ENCODE results near the gene PARD3B. TPM values are rescaled to one million over a fixed set of nuclear protein-coding genes. Genes with fewer than 3 reads are reported as not detected.

PARD3B gene
- total RNA-seq, 4 donors from 2014 or later = 21.8 to 85.6 (median 36.1) TPM

- TF ChIP-seq POLR2A (IDR thresholded peaks at IDR 0.05) (no peak), CTCF (IDR thresholded peaks at IDR 0.05) (no peak)
- Histone ChIP-seq H3K36me3 (no peaks in the 10 kb centered on the region), H3K4me3 (no peak overlapping the region), H3K27ac (no peak overlapping the region), H3K4me1 (no peaks in the 10 kb centered on the region), H3K9me3 (no peaks in the 10 kb centered on the region), H3K27me3 (no peaks in the 10 kb centered on the region)
- intact Hi-C loops (cut with DNase I; ENCODE audit: low total_unique reads) = no loop called here
- no peak for DNase-seq
Measured at GRCh38 chr2:205089958-205090357, 544.7 kb downstream of the PARD3B start.

GRCh38 chr2:205091411-205091810 lies 546.1 kb downstream of the PARD3B start:
- Histone ChIP-seq H3K4me1 (no peaks in the 10 kb centered on the region), H3K36me3 (no peaks in the 10 kb centered on the region), H3K9me3 (no peaks in the 10 kb centered on the region), H3K27ac (no peak overlapping the region), H3K27me3 (no peaks in the 10 kb centered on the region), H3K4me3 (no peak overlapping the region)
- intact Hi-C loops (cut with DNase I; ENCODE audit: low total_unique reads) = no loop called here
- TF ChIP-seq POLR2A (IDR thresholded peaks at IDR 0.05) = no peak
- TF ChIP-seq CTCF (IDR thresholded peaks at IDR 0.05) = no peak
- no peak for DNase-seq

GRCh38 chr2:205094031-205094430 lies 548.8 kb downstream of the PARD3B start:
- Histone ChIP-seq H3K27me3 (no peaks in the 10 kb centered on the region), H3K4me3 (no peak overlapping the region), H3K36me3 (no peaks in the 10 kb centered on the region), H3K4me1 (no peaks in the 10 kb centered on the region), H3K9me3 (no peaks in the 10 kb centered on the region), H3K27ac (no peak overlapping the region)
- TF ChIP-seq POLR2A (IDR thresholded peaks at IDR 0.05) = no peak
- TF ChIP-seq CTCF (IDR thresholded peaks at IDR 0.05) = no peak
- no peak for DNase-seq
- intact Hi-C loops (cut with DNase I; ENCODE audit: low total_unique reads) = no loop called here

- TF ChIP-seq CTCF (IDR thresholded peaks at IDR 0.05) = no peak
- no peak for TF ChIP-seq POLR2A (IDR thresholded peaks at IDR 0.05)
- no peak for DNase-seq
- H3K9me3 ChIP-seq = no peaks in the 10 kb centered on the region
- no peaks in the 10 kb centered on the region for H3K36me3 ChIP-seq
- H3K4me1 ChIP-seq = no peaks in the 10 kb centered on the region
- H3K4me3 ChIP-seq = no peak overlapping the region
- no peak overlapping the region for H3K27ac ChIP-seq
- intact Hi-C loops (cut with DNase I; ENCODE audit: low total_unique reads) = no loop called here
- H3K27me3 ChIP-seq = no peaks in the 10 kb centered on the region
Measured at GRCh38 chr2:205103699-205104098, 558.4 kb downstream of the PARD3B start.

- no peak for DNase-seq
- TF ChIP-seq POLR2A (IDR thresholded peaks at IDR 0.05) (no peak), CTCF (IDR thresholded peaks at IDR 0.05) (no peak)
- Histone ChIP-seq H3K36me3 (no peaks in the 10 kb centered on the region), H3K4me3 (no peak overlapping the region), H3K9me3 (no peaks in the 10 kb centered on the region), H3K27ac (no peak overlapping the region), H3K4me1 (no peaks in the 10 kb centered on the region), H3K27me3 (no peaks in the 10 kb centered on the region)
- intact Hi-C loops (cut with DNase I; ENCODE audit: low total_unique reads) = no loop called here
Measured at GRCh38 chr2:205107810-205108209, 562.5 kb downstream of the PARD3B start.
